Limb (tissue), 2 donors: ENCODE measurements around the gene PXN.

ENCODE experiments used
- DNase-seq, 2 donors: peaks; one replicate each; pipeline ENCODE4 v3.0.0-alpha.2; 2016; ENCODE audit errors: extremely low spot score in 2 of 2

PXN gene

GRCh38 chr12:120180975-120181374 lies 84.6 kb downstream of the PXN start:
- DNase-seq = no peak

DNA sequence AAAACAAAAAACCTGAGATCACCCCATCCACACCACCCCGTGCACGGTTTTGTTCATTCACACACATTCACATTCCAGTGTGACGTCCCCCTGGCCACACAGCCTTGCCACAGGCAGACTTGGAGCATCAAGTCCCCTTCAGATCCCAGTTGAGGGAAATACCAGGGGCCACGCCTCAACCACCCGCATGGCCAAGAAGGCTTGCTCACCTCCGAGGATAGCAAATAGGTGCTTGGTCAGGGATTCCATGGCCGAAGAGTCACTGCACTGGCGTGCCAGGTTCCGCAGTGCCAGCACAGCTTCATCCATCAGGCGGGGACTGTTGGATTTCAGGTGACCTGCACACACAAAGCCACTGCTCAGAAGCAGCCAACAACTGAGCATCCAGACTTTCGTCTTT lies 90.0 kb downstream of the PXN start:
- no peak for DNase-seq

- DNase-seq = no peak
These were observed 90.5 kb downstream of the PXN start for GRCh38 chr12:120175062-120175461.

- DNase-seq = no peak
These were observed 93.5 kb downstream of the PXN start for GRCh38 chr12:120172053-120172452.

DNA sequence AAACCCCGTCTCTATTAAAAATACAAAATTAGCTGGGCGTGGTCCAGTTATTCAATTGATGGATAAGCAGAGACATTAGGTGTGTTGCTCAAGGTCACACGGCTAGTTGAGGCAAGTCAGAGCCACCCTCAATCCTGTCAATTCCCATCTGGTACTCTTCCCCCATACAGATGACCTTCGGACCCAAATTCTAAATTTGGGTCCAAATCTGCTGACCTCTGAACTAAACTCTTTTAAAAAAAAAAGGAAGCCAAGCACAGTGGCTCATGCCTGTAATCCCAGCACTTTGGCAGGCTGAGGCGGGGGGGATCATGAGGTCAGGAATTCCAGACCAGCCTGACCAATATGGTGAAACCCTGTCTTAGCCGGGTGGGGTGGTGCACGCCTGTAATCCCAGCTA lies 94.9 kb downstream of the PXN start:
- DNase-seq = no peak

DNA sequence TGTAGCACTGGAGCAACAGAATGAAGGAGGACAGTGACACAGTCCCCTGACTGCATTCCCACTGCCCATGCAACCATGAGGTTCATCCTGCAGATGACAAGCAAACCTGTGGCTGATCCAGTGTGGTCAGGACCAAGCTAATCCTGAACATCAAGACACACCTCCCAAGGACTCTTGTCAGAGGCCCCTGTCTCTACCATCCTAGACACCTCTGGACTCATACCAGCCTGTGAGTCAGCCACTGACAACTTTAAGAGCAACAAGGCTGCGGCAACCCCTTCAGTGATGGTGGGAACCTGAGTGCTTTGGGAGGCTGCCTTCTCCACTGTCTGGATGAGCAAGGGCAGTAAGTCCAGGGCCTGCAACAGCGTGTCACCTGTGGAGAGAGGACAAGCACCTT lies 95.6 kb downstream of the PXN start:
- no peak for DNase-seq

DNA sequence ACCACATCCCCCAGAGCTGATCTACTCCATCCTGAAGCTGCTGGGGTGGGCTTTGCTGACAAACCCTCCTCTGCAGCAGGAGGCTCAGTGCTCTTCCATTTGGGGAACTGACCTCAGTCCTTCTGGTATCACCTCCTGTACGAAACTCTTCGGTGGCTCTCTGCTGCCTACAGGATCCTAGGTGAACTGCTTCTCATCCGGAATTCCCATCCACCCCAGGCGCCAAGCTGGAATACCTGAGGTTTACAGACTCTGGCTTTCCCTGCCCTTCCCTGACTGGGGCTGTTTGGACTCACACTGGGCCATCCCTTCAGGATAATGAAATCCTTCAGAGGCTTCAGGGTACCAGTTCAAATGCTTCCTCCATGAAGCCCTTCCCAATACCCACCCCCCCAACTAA lies 97.2 kb downstream of the PXN start:
- no peak for DNase-seq

DNA sequence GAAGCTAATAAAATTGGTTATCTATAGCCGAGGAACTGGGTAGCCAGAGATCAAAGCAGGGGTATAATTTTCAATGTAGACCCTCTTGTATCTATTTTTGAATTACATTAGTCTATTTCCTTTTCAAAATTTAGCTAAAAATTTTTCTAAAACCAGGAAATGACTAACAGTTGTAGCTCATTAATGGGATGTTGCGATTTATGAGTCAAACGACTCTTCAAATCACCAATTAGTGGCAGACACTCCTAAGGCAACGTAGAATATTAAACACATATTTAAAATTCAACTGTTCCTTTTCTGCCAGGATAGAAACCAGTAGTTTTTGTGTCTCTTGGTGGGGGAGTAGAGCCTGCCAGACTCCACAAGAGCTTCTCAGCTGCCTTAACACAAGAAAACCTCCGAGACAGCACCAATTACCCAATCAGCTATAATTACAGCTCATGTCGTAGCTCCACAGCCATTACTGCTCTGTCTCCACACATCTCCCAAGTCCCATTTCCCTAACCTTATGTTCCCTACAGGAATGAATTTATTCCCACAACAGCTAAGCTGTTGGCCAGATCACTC lies 97.9 kb downstream of the PXN start:
- no peak for DNase-seq

DNA sequence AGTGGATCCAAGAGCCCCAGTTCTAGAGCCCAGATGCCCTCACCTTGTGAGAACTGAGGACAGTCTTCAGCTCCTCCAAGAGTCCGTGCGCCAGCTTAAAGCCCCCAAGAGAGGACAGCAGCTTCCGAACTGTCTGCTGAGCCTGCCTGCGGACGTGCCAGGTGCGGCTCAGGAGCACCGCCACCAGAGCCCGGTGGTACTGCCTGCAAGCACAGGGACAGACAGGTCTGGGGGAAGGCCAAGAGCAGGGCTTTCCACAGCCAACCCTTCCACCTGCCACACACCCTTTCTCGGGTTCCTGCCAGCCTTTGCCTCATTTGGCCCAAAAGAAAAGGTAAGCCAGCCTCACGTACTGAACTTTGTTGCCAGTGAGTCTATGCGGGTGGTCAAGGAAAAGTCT lies 101.2 kb downstream of the PXN start:
- no peak for DNase-seq

- no peak for DNase-seq
These were observed 102.8 kb downstream of the PXN start for GRCh38 chr12:120162763-120163162.

DNA sequence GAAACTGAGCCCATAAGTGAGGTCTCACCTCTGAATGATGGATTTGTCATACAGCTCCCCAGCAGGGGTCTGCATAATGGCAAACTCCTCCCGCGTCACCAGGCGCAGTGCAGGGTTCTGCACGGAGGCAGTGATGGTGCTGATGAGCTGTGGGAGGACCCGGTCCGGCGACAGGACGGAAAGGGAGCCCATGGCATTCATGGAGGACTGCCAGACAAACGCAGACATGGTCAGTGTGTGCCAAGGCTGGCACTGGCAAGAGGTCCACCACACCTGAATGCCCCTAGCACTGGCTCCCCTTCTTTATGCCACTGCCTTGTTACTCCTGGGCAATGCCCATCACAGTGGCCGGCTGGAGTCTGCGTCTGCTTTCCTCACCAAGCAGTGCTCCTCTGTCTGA lies 103.7 kb downstream of the PXN start:
- DNase-seq = no peak
